ENCODE measurements around the gene PDE6A. TPM values are rescaled to one million over a fixed set of nuclear protein-coding genes. Genes with fewer than 3 reads are reported as not detected.
A peak's percentile ranks its signal among the peaks of the same experiment; 100 is the strongest.

Gene PDE6A
- total and polyA plus RNA-seq, 9 of the 15 experiments (the other 6 are each of a cell fraction or from before 2014, with no cell fraction given): 0.01 to 0.04 (median 0.01) TPM; not detected in 6

GRCh38 chr5:149959406-149960236 lies 15.0 kb upstream of the PDE6A start (continued):
- no peak for TF ChIP-seq FOXM1 (IDR thresholded peaks at IDR 0.05; ENCODE audit: low read depth)
- TF ChIP-seq FOXM1 (CRISPR knock-in tag; IDR thresholded peaks at IDR 0.05; ENCODE audit: low read depth): no peak
- TF ChIP-seq GATA2 (CRISPR knock-in tag; IDR thresholded peaks at IDR 0.05): peak; percentile 46; the same call in 1 of the 2 replicates
- no peak for TF ChIP-seq NFIC (IDR thresholded peaks at IDR 0.05)
- TF ChIP-seq ARNT (IDR thresholded peaks at IDR 0.05): 0 out of 4 replicates have a peak, but pooled peaks of 1 of the 2 experiments have one; percentile 12
- TF ChIP-seq PKNOX1 (IDR thresholded peaks at IDR 0.05): peak; percentile 82
- TF ChIP-seq VEZF1 (CRISPR knock-in tag; IDR thresholded peaks at IDR 0.05): peak; percentile 48; the same call in 1 of the 2 replicates
- no peak for TF ChIP-seq SRSF1 (IDR thresholded peaks at IDR 0.05; ENCODE audit: low read depth, low read length)
- TF ChIP-seq NR1H2 (CRISPR knock-in tag; IDR thresholded peaks at IDR 0.05): no peak
- peak; percentile 85 for TF ChIP-seq MEIS2 (IDR thresholded peaks at IDR 0.05; ENCODE audit: partially characterized antibody)
- TF ChIP-seq RNF219 (CRISPR knock-in tag; IDR thresholded peaks at IDR 0.05): no peak
- TF ChIP-seq ZHX1 (conservative IDR thresholded peaks at IDR 0.05; ENCODE audit: low read length): 0 out of 2 replicates have a peak, but pooled peaks have one; percentile 44
- no peak for TF ChIP-seq PHTF2 (CRISPR knock-in tag; IDR thresholded peaks at IDR 0.05)
- TF ChIP-seq ZNF766 (CRISPR knock-in tag; conservative IDR thresholded peaks at IDR 0.05): no peak
- TF ChIP-seq HDAC8 (tag; IDR thresholded peaks at IDR 0.05): 0 out of 2 replicates have a peak, but pooled peaks have one; percentile 20
- TF ChIP-seq E2F5 (CRISPR knock-in tag; IDR thresholded peaks at IDR 0.05): no peak
- TF ChIP-seq ZFX (CRISPR knock-in tag; IDR thresholded peaks at IDR 0.05): 0 out of 2 replicates have a peak, but pooled peaks have one; percentile 7
- TF ChIP-seq MECOM (CRISPR knock-in tag; IDR thresholded peaks at IDR 0.05): peak; percentile 69; the same call in 1 of the 2 replicates
